GM21390 (cell line): Measurements from ENCODE around the gene VPS8.

Experiments used
- ATAC-seq: cut with Tn5 transposase; IDR thresholded peaks from one replicate; pipeline ENCODE4 v1.9.1; 2021; ENCODE audit not compliant: unreplicated experiment

The VPS8 gene

GRCh38 chr3:184780981-184781515 is 30.9 kb upstream of the VPS8 start:
- ATAC-seq = no peak

GRCh38 chr3:184781801-184782200 is 30.2 kb upstream of the VPS8 start:
- no peak for ATAC-seq

GRCh38 chr3:184783319-184783718 is 28.6 kb upstream of the VPS8 start:
- no peak for ATAC-seq

GRCh38 chr3:184784731-184785500 is 27.1 kb upstream of the VPS8 start:
- no peak for ATAC-seq

GRCh38 chr3:184785890-184786279 is 26.1 kb upstream of the VPS8 start:
- no peak for ATAC-seq

- no peak for ATAC-seq
Measured at GRCh38 chr3:184786280-184786941, 25.6 kb upstream of the VPS8 start.

- ATAC-seq = no peak
Measured at GRCh38 chr3:184788751-184789150, 23.2 kb upstream of the VPS8 start.

- ATAC-seq = no peak
Measured at GRCh38 chr3:184789314-184789998, 22.5 kb upstream of the VPS8 start.

- no peak for ATAC-seq
Measured at GRCh38 chr3:184791171-184791570, 20.8 kb upstream of the VPS8 start.

GRCh38 chr3:184795522-184796190 is 16.3 kb upstream of the VPS8 start:
- ATAC-seq = no peak

- ATAC-seq = no peak
Measured at GRCh38 chr3:184796551-184796950, 15.4 kb upstream of the VPS8 start.

GRCh38 chr3:184796954-184797353 is 15.0 kb upstream of the VPS8 start:
- no peak for ATAC-seq

GRCh38 chr3:184798120-184798519 is 13.8 kb upstream of the VPS8 start:
- ATAC-seq = no peak

- no peak for ATAC-seq
Measured at GRCh38 chr3:184800349-184800930, 11.5 kb upstream of the VPS8 start.

- no peak for ATAC-seq
Measured at GRCh38 chr3:184801241-184801785, 10.7 kb upstream of the VPS8 start.

- no peak for ATAC-seq
Measured at GRCh38 chr3:184802150-184802549, 9.8 kb upstream of the VPS8 start.

- no peak for ATAC-seq
Measured at GRCh38 chr3:184804801-184805200, 7.2 kb upstream of the VPS8 start.

GRCh38 chr3:184805351-184806038 is 6.5 kb upstream of the VPS8 start:
- ATAC-seq = no peak

- no peak for ATAC-seq
Measured at GRCh38 chr3:184806567-184807271, 5.2 kb upstream of the VPS8 start.
